H9 (cell line): ENCODE data around the gene CCDC70. TPM values are rescaled to one million over a fixed set of nuclear protein-coding genes. Genes with fewer than 3 reads are reported as not detected.

ENCODE experiments used
- DNase-seq: peaks from one replicate; pipeline ENCODE4 v3.0.0-alpha.2; 2017
- H2AFZ ChIP-seq: one replicate; pipeline ENCODE4 v1.6.1; 2013; ENCODE audit warnings: mild to moderate bottlenecking, low read length, control low read depth, moderate library complexity
- H2AK5ac ChIP-seq: 2 replicates; pipeline ENCODE4 v1.6.1; 2013; ENCODE audit warnings: low read length, control low read depth, mixed read lengths; ENCODE audit not compliant: insufficient read length
- H2BK120ac ChIP-seq: one replicate; pipeline ENCODE4 v1.6.1; 2013; ENCODE audit warnings: low read depth, mild to moderate bottlenecking, low read length, control low read depth, inconsistent platforms; ENCODE audit not compliant: poor library complexity, severe bottlenecking
- H2BK12ac ChIP-seq: 2 replicates; pipeline ENCODE4 v1.6.1; 2013; ENCODE audit warnings: low read length, control low read depth, mixed read lengths, low read depth; ENCODE audit not compliant: insufficient read length
- H2BK15ac ChIP-seq: 2 replicates; pipeline ENCODE4 v1.6.1; 2013; ENCODE audit warnings: low read depth, low read length, control low read depth
- H2BK20ac ChIP-seq: one replicate; pipeline ENCODE4 v1.6.1; 2013; ENCODE audit warnings: low read depth, mild to moderate bottlenecking, low read length, control low read depth, inconsistent platforms; ENCODE audit not compliant: poor library complexity, severe bottlenecking
- H2BK5ac ChIP-seq: 2 replicates; pipeline ENCODE4 v1.6.1; 2013; ENCODE audit warnings: low read length, control low read depth, mixed read lengths; ENCODE audit not compliant: insufficient read length
- H3K14ac ChIP-seq: 2 replicates; pipeline ENCODE4 v1.6.1; 2013; ENCODE audit warnings: low read length, control low read depth; ENCODE audit not compliant: insufficient read depth
- H3K18ac ChIP-seq: 2 replicates; pipeline ENCODE4 v1.6.1; 2013; ENCODE audit warnings: low read depth, mild to moderate bottlenecking, mixed read lengths, low read length, control low read depth; ENCODE audit not compliant: insufficient read length
- H3K23ac ChIP-seq: 2 replicates; pipeline ENCODE4 v1.6.1; 2013; ENCODE audit warnings: low read length, control low read depth, mixed read lengths, low read depth; ENCODE audit not compliant: insufficient read length
- H3K23me2 ChIP-seq: 2 replicates; pipeline ENCODE4 v1.6.1; 2013; ENCODE audit warnings: low read depth, mild to moderate bottlenecking, mixed read lengths, low read length, control low read depth; ENCODE audit not compliant: insufficient read length, poor library complexity, severe bottlenecking
- H3K27ac ChIP-seq: 2 replicates; pipeline ENCODE4 v1.5.1; 2013; ENCODE audit warnings: low read length, control low read depth, mixed read lengths, low read depth; ENCODE audit not compliant: insufficient read length
- H3K27me3 ChIP-seq: 2 replicates; pipeline ENCODE4 v1.6.1; 2013; ENCODE audit warnings: low read length, control low read depth, inconsistent platforms; ENCODE audit not compliant: insufficient read depth
- H3K4ac ChIP-seq: 2 replicates; pipeline ENCODE4 v1.6.1; 2013; ENCODE audit warnings: low read depth, mild to moderate bottlenecking, control low read depth, inconsistent platforms, low read length, moderate library complexity
- H3K4me1 ChIP-seq: 2 replicates; pipeline ENCODE4 v1.6.1; 2013; ENCODE audit warnings: low read length, control low read depth, inconsistent platforms; ENCODE audit not compliant: insufficient read depth
- H3K4me2 ChIP-seq: 2 replicates; pipeline ENCODE4 v1.6.1; 2013; ENCODE audit warnings: low read length, control low read depth, mixed read lengths; ENCODE audit not compliant: insufficient read length, insufficient read depth
- H3K56ac ChIP-seq: 2 replicates; pipeline ENCODE4 v1.6.1; 2013; ENCODE audit warnings: low read depth, mild to moderate bottlenecking, mixed read lengths, low read length, control low read depth; ENCODE audit not compliant: insufficient read length
- H3K79me1 ChIP-seq: 2 replicates; pipeline ENCODE4 v1.6.1; 2013; ENCODE audit warnings: low read depth, mild to moderate bottlenecking, moderate library complexity, low read length, control low read depth, inconsistent platforms; ENCODE audit not compliant: insufficient read depth, poor library complexity, severe bottlenecking
- H3K79me2 ChIP-seq: 2 replicates; pipeline ENCODE4 v1.6.1; 2013; ENCODE audit warnings: low read length, control low read depth, inconsistent platforms; ENCODE audit not compliant: insufficient read depth
- H3K9ac ChIP-seq: 2 replicates; pipeline ENCODE4 v1.6.1; 2013; ENCODE audit warnings: low read length, control low read depth, mixed read lengths; ENCODE audit not compliant: insufficient read length; ENCODE audit errors: extremely low read depth
- H3K9me3 ChIP-seq: one replicate; pipeline ENCODE4 v1.6.1; 2013; ENCODE audit warnings: low read depth, low read length, inconsistent platforms; ENCODE audit not compliant: control insufficient read depth
- H3T11ph ChIP-seq: one replicate; pipeline ENCODE4 v1.6.1; 2013; ENCODE audit warnings: mild to moderate bottlenecking, low read length, control low read depth, inconsistent platforms
- H4K20me1 ChIP-seq: one replicate; pipeline ENCODE4 v1.6.1; 2013; ENCODE audit not compliant: control insufficient read depth, insufficient read length, insufficient read depth
- H4K5ac ChIP-seq: 2 replicates; pipeline ENCODE4 v1.6.1; 2013; ENCODE audit warnings: low read depth, mild to moderate bottlenecking, mixed read lengths, low read length, control low read depth; ENCODE audit not compliant: insufficient read length
- H4K8ac ChIP-seq: replicated peaks from 2 replicates; pipeline ENCODE4 v1.6.1; 2013; ENCODE audit warnings: low read length, control low read depth, mixed read lengths, low read depth; ENCODE audit not compliant: insufficient read length
- H4K91ac ChIP-seq: 2 replicates; pipeline ENCODE4 v1.6.1; 2013; ENCODE audit warnings: low read depth, mild to moderate bottlenecking, moderate library complexity, mixed read lengths, low read length, control low read depth; ENCODE audit not compliant: insufficient read length
- H3K27ac Mint-ChIP-seq, 3 experiments: 2 replicates in 2 of 3; 3 replicates in 1 of 3; pipeline ENCODE4 v1.8.0; 2020 to 2021; ENCODE audit warnings: mixed read lengths in 3 of 3, mild to moderate bottlenecking in 1 of 3, moderate library complexity in 1 of 3
- H3K27me3 Mint-ChIP-seq: 2 replicates; pipeline ENCODE4 v1.8.0; 2021; ENCODE audit warnings: low read depth, mild to moderate bottlenecking, moderate library complexity, mixed read lengths
- H3K36me3 Mint-ChIP-seq, 3 experiments: 2 replicates in 2 of 3; 3 replicates in 1 of 3; pipeline ENCODE4 v1.8.0; 2020 to 2021; ENCODE audit warnings: low read depth in 3 of 3, mixed read lengths in 3 of 3; ENCODE audit not compliant: insufficient read depth in 1 of 3
- H3K4me1 Mint-ChIP-seq, 2 experiments: 2 replicates each; pipeline ENCODE4 v1.8.0; 2020; ENCODE audit warnings: mixed read lengths in 2 of 2
- H3K4me3 Mint-ChIP-seq, 2 experiments: 2 replicates in 1 of 2; 3 replicates in 1 of 2; pipeline ENCODE4 v1.8.0; 2020 to 2021; ENCODE audit warnings: mild to moderate bottlenecking in 2 of 2, mixed read lengths in 2 of 2, moderate library complexity in 1 of 2
- H3K9me3 Mint-ChIP-seq, 2 experiments: 2 replicates in 1 of 2; 3 replicates in 1 of 2; pipeline ENCODE4 v1.8.0; 2020; ENCODE audit warnings: mild to moderate bottlenecking in 2 of 2, mixed read lengths in 2 of 2, moderate library complexity in 1 of 2
- WGBS: extraction: QIAGEN DNeasy Blood & Tissue Kit; methylation state at CpG from one replicate; pipeline ENCODE4 v1.1.7; 2013; ENCODE audit warnings: missing lambda C conversion rate, low lambda C conversion rate, mixed read lengths; ENCODE audit not compliant: insufficient read length; ENCODE audit errors: extremely low coverage; 5-methylcytosine and 5-hydroxymethylcytosine counted together
- total RNA-seq: library from RNA; stranded (reverse); gene quantifications from 2 replicates; pipeline ENCODE4 v1.2.1, GENCODE V29; 2021
- TF ChIP-seq, protein P1 (sequence below): fragments of 200-600 bp; sonication (generic); conservative IDR thresholded peaks from 3 replicates; pipeline ENCODE4 v1.8.0; 2021; ENCODE audit warnings: antibody characterized with exemption, mild to moderate bottlenecking

CCDC70 gene
- total RNA-seq, 1 experiment from 2014 or later, result not detected

DNA sequence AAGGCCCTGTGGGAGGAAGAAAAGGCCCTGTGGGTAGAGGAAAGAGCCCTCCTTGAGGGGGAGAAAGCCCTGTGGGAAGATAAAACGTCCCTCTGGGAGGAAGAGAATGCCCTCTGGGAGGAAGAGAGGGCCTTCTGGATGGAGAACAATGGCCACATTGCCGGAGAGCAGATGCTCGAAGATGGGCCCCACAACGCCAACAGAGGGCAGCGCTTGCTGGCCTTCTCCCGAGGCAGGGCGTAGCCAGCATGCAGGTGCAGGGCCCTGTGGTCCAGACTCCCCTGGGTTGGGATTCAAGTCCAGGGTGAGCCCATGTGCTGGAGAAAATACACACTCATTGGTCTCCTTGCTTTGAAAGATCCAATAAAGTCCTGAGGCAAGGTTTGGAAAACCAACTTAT, 4.1 kb downstream of the CCDC70 start:
- Histone ChIP-seq H2AFZ (no peak overlapping the region), H3K9me3 (no peaks in the 10 kb centered on the region), H3K4me1 (no peaks in the 10 kb centered on the region), H2BK15ac (no peak overlapping the region), H4K20me1 (peaks cover 2% of the 10 kb centered on the region), H4K8ac (no peak overlapping the region), H2BK5ac (no peak overlapping the region), H2BK12ac (no peak overlapping the region), H3K23ac (no peak overlapping the region), H3K27ac (no peak overlapping the region), H3K4me2 (no peak overlapping the region), H2BK20ac (no peak overlapping the region), H3K56ac (no peak overlapping the region), H4K91ac (no peak overlapping the region), H4K5ac (no peak overlapping the region), H3K18ac (no peak overlapping the region), H3K79me2 (no peaks in the 10 kb centered on the region), H3K79me1 (no peaks in the 10 kb centered on the region), H3K23me2 (no peaks in the 10 kb centered on the region), H3K14ac (no peak overlapping the region), H3K27me3 (no peaks in the 10 kb centered on the region), H3K4ac (no peak overlapping the region), H3K9ac (no peak overlapping the region), H2AK5ac (no peak overlapping the region), H2BK120ac (no peak overlapping the region), H3T11ph (no peak overlapping the region)
- H3K9me3 Mint-ChIP-seq, result no peaks in the 10 kb centered on the region
- peaks cover 5% of the 10 kb centered on the region for H3K27me3 Mint-ChIP-seq
- H3K4me1 Mint-ChIP-seq, result no peaks in the 10 kb centered on the region
- DNase-seq, result peak; percentile 62
- TF ChIP-seq, protein P1, sequence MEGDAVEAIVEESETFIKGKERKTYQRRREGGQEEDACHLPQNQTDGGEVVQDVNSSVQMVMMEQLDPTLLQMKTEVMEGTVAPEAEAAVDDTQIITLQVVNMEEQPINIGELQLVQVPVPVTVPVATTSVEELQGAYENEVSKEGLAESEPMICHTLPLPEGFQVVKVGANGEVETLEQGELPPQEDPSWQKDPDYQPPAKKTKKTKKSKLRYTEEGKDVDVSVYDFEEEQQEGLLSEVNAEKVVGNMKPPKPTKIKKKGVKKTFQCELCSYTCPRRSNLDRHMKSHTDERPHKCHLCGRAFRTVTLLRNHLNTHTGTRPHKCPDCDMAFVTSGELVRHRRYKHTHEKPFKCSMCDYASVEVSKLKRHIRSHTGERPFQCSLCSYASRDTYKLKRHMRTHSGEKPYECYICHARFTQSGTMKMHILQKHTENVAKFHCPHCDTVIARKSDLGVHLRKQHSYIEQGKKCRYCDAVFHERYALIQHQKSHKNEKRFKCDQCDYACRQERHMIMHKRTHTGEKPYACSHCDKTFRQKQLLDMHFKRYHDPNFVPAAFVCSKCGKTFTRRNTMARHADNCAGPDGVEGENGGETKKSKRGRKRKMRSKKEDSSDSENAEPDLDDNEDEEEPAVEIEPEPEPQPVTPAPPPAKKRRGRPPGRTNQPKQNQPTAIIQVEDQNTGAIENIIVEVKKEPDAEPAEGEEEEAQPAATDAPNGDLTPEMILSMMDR, result peak; percentile 56
- no CpG with 5 or more reads among the region's 7 CpGs for WGBS
- no peak overlapping the region for H3K27ac Mint-ChIP-seq
- H3K36me3 Mint-ChIP-seq, result no peaks in the 10 kb centered on the region
- H3K4me3 Mint-ChIP-seq, result no peak overlapping the region
